Keratinocyte (primary cell): ENCODE measurements around the gene SLC25A43.

Experiments
- EZH2 ChIP-seq: IDR thresholded peaks from one replicate; pipeline ENCODE4 v1.6.1; 2012; ENCODE audit warnings: inconsistent platforms, mild to moderate bottlenecking, low read length, moderate library complexity
- TF ChIP-seq, protein P1 (sequence below), 3 experiments: IDR thresholded peaks in 1 of 3; conservative IDR thresholded peaks in 1 of 3; optimal IDR thresholded peaks in 1 of 3; 2 replicates in 2 of 3; 3 replicates in 1 of 3; pipeline versions ENCODE3 to v1.5.1; 2011; ENCODE audit warnings: low read length in 3 of 3, mild to moderate bottlenecking in 3 of 3, moderate library complexity in 2 of 3, control low read depth in 1 of 3, inconsistent platforms in 1 of 3; ENCODE audit not compliant: insufficient read depth in 2 of 3; ENCODE audit errors: extremely low read depth in 1 of 3

DNA sequence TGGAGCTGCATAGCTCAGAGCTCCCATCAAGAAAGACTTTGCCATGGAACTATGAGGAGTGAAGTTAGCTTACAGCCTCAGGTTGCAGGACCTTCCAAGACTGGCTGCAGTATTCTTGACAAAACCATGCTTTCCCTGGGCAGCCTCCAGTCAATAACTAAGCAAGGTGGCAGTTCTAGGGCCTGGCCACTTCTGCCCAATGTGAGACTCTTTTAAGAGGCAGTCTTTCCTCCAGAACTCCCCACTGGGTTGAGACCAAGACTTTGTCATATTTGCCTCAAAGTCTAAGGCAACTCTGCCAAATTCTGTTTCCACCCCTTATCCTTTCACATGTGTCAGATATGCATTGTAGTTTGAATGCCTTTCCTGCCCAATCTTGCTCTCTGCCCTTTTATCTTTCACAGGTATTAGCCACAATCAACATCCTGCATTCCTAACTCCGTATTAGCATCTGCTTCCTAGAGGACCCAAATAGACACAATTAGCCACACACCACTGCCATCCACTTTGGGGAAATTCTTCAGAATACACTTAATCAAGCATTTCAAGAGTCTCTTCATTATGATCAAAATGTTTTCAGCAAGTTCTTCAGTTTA, 17.7 kb upstream of the SLC25A43 start:
- TF ChIP-seq, protein P1, sequence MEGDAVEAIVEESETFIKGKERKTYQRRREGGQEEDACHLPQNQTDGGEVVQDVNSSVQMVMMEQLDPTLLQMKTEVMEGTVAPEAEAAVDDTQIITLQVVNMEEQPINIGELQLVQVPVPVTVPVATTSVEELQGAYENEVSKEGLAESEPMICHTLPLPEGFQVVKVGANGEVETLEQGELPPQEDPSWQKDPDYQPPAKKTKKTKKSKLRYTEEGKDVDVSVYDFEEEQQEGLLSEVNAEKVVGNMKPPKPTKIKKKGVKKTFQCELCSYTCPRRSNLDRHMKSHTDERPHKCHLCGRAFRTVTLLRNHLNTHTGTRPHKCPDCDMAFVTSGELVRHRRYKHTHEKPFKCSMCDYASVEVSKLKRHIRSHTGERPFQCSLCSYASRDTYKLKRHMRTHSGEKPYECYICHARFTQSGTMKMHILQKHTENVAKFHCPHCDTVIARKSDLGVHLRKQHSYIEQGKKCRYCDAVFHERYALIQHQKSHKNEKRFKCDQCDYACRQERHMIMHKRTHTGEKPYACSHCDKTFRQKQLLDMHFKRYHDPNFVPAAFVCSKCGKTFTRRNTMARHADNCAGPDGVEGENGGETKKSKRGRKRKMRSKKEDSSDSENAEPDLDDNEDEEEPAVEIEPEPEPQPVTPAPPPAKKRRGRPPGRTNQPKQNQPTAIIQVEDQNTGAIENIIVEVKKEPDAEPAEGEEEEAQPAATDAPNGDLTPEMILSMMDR (optimal IDR thresholded peaks at IDR 0.05 in 1 of 3, IDR thresholded peaks at IDR 0.05 in 1 of 3, conservative IDR thresholded peaks at IDR 0.05 in 1 of 3; ENCODE audit: extremely low read depth in 1 of 3, insufficient read depth in 2 of 3, low read length in 3 of 3) = no peak
- TF ChIP-seq EZH2 = no peak
